Fibroblast of the aortic adventitia (primary cell): Measurements from ENCODE around the gene NFYC. TPM values are rescaled to one million over a fixed set of nuclear protein-coding genes. Genes with fewer than 3 reads are reported as not detected.

Experiments
- DNase-seq: peaks from one replicate; pipeline ENCODE4 v3.0.0-alpha.2; 2010; ENCODE audit warnings: low read depth
- H3K4me3 ChIP-seq: 2 replicates; pipeline ENCODE4 v1.5.1; 2011; ENCODE audit warnings: low read depth, mild to moderate bottlenecking, control low read depth, low read length, moderate library complexity
- CTCF ChIP-seq: IDR thresholded peaks from 2 replicates; pipeline ENCODE4 v1.5.1; 2011; ENCODE audit warnings: mild to moderate bottlenecking, low read length, control low read depth, inconsistent platforms; ENCODE audit not compliant: insufficient read depth
- total RNA-seq: library from RNA; depleted of rRNA; stranded (reverse); fragments of >200 nt; gene quantifications from 2 replicates; pipeline ENCODE4 v1.2.3, GENCODE V29; 2012; ENCODE audit warnings: low replicate concordance

Gene NFYC
- total RNA-seq, 1 donor, result 23.1 TPM

- DNase-seq, result no peak
- TF ChIP-seq CTCF, result no peak
- no peak overlapping the region for H3K4me3 ChIP-seq
Observed at GRCh38 chr1:40757084-40757483, 65.6 kb downstream of the NFYC start.

GRCh38 chr1:40758004-40758403 lies 66.5 kb downstream of the NFYC start:
- no peak for TF ChIP-seq CTCF
- no peak for DNase-seq
- H3K4me3 ChIP-seq, result no peak overlapping the region

- TF ChIP-seq CTCF, result no peak
- DNase-seq, result no peak
- no peak overlapping the region for H3K4me3 ChIP-seq
Observed at GRCh38 chr1:40758578-40759343, 67.3 kb downstream of the NFYC start.

GRCh38 chr1:40760984-40761383 lies 69.5 kb downstream of the NFYC start:
- TF ChIP-seq CTCF, result no peak
- H3K4me3 ChIP-seq, result no peak overlapping the region
- peak; percentile 67 for DNase-seq

GRCh38 chr1:40762144-40762923 lies 70.8 kb downstream of the NFYC start:
- H3K4me3 ChIP-seq, result no peak overlapping the region
- no peak for TF ChIP-seq CTCF
- no peak for DNase-seq

- no peak for TF ChIP-seq CTCF
- H3K4me3 ChIP-seq, result no peak overlapping the region
- DNase-seq, result peak; percentile 31
Observed at GRCh38 chr1:40763742-40764532, 72.4 kb downstream of the NFYC start.
